HEK293 (cell line): ENCODE results near the gene SUFU.
"Not testable (repeated sequence)": the region's sequence is repeated elsewhere in the genome, so short reads cannot be mapped to it uniquely, and the experiment has no call there.

Experiments used
- EGR2 ChIP-seq: fragments of 450-650 bp; formaldehyde crosslinking; IDR thresholded peaks from 2 replicates; pipeline ENCODE4 v1.5.1; 2016; ENCODE audit warnings: low read depth, missing biosample characterization, missing genetic modification characterization
- ZNF16 ChIP-seq: fragments of 450-650 bp; formaldehyde crosslinking; IDR thresholded peaks from 2 replicates; pipeline ENCODE4 v1.5.1; 2016; ENCODE audit warnings: low read depth, missing biosample characterization, missing genetic modification characterization
- ZNF514 ChIP-seq: fragments of 450-650 bp; formaldehyde crosslinking; IDR thresholded peaks from 2 replicates; pipeline ENCODE4 v1.5.1; 2016; ENCODE audit warnings: missing biosample characterization, missing genetic modification characterization
- TF ChIP-seq, protein P1 (sequence below): fragments of 450-650 bp; formaldehyde crosslinking; IDR thresholded peaks from 2 replicates; pipeline ENCODE4 v1.5.1; 2016; ENCODE audit warnings: missing biosample characterization, missing genetic modification characterization

DNA sequence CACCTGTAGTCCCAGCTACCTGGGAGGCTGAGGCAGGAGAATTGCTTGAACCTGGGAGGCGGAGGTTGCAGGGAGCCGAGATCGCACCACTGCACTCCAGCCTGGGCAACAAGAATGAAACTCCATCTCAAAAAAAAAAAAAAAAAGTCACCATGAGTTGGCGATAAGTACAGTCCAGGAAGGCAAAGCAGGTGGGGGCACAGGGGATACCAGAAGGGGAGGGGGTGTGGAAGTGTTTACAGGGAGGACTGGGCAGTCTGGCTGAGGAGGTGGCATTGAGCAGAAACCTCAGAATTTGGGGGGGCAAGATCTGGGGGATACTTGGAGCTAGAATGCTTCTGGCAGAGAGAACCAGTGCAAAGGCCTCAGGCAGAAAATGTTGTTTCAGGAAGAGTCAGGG is 163.6 kb downstream of the SUFU start:
- not testable (repeated sequence) for TF ChIP-seq ZNF514, ZNF16, EGR2 (tag by site-specific recombination)
- TF ChIP-seq, protein P1, sequence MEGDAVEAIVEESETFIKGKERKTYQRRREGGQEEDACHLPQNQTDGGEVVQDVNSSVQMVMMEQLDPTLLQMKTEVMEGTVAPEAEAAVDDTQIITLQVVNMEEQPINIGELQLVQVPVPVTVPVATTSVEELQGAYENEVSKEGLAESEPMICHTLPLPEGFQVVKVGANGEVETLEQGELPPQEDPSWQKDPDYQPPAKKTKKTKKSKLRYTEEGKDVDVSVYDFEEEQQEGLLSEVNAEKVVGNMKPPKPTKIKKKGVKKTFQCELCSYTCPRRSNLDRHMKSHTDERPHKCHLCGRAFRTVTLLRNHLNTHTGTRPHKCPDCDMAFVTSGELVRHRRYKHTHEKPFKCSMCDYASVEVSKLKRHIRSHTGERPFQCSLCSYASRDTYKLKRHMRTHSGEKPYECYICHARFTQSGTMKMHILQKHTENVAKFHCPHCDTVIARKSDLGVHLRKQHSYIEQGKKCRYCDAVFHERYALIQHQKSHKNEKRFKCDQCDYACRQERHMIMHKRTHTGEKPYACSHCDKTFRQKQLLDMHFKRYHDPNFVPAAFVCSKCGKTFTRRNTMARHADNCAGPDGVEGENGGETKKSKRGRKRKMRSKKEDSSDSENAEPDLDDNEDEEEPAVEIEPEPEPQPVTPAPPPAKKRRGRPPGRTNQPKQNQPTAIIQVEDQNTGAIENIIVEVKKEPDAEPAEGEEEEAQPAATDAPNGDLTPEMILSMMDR (tag by site-specific recombination), result not testable (repeated sequence)
